Stimulated activated naive CD8-positive, alpha-beta T cell treated with anti-CD3 and anti-CD28 coated beads, Interleukin-15, amount 100 ng/mL, for 72 hours (primary cell): ENCODE measurements around the gene LMLN.
"Not testable (repeated sequence)": the region's sequence is repeated elsewhere in the genome, so short reads cannot be mapped to it uniquely, and the experiment has no call there.

Experiments
- ATAC-seq: fragments of 150-1000 bp; cut with Tn5 transposase; 2 replicates; pipeline ENCODE4 v1.10.0; 2021; ENCODE audit warnings: mild to moderate bottlenecking, moderate library complexity
- DNase-seq, 2 donors: peaks; one replicate each; pipeline ENCODE4 v3.0.0; 2021 to 2022
- H3K27ac Mint-ChIP-seq, 2 donors: one replicate each; pipeline ENCODE4 v1.8.0; 2022; ENCODE audit warnings: mild to moderate bottlenecking in 2 of 2, mixed read lengths in 2 of 2, moderate library complexity in 2 of 2
- H3K27me3 Mint-ChIP-seq: one replicate; pipeline ENCODE4 v1.8.0; 2022; ENCODE audit warnings: mixed read lengths
- H3K4me1 Mint-ChIP-seq: one replicate; pipeline ENCODE4 v1.8.0; 2022; ENCODE audit warnings: mild to moderate bottlenecking, mixed read lengths
- H3K4me3 Mint-ChIP-seq, 2 donors: one replicate each; pipeline ENCODE4 v1.8.0; 2022; ENCODE audit warnings: mild to moderate bottlenecking in 2 of 2, mixed read lengths in 2 of 2, moderate library complexity in 1 of 2
- H3K9me3 Mint-ChIP-seq, 2 donors: one replicate each; pipeline ENCODE4 v1.8.0; 2022; ENCODE audit warnings: mixed read lengths in 2 of 2

Gene LMLN

GRCh38 chr3:198030125-198030524, 70.1 kb downstream of the LMLN start:
- H3K27ac Mint-ChIP-seq = no peak overlapping the region
- no peak for DNase-seq
- ATAC-seq = no peak
- H3K4me3 Mint-ChIP-seq = no peak overlapping the region
- H3K9me3 Mint-ChIP-seq = no peaks in the 10 kb centered on the region
- no peaks in the 10 kb centered on the region for H3K27me3 Mint-ChIP-seq
- H3K4me1 Mint-ChIP-seq = no peaks in the 10 kb centered on the region

GRCh38 chr3:198030726-198031125, 70.7 kb downstream of the LMLN start:
- no peak for ATAC-seq
- no peaks in the 10 kb centered on the region for H3K4me1 Mint-ChIP-seq
- no peak overlapping the region for H3K4me3 Mint-ChIP-seq
- no peak overlapping the region for H3K27ac Mint-ChIP-seq
- H3K27me3 Mint-ChIP-seq = no peaks in the 10 kb centered on the region
- no peak for DNase-seq
- no peaks in the 10 kb centered on the region for H3K9me3 Mint-ChIP-seq

GRCh38 chr3:198032039-198032936, 72.3 kb downstream of the LMLN start:
- DNase-seq (no peak), ATAC-seq (no peak)
- Mint-ChIP-seq H3K27ac (peak overlapping the region in 1 of 2 donors; percentile 56), H3K4me1 (no peaks in the 10 kb centered on the region), H3K27me3 (no peaks in the 10 kb centered on the region), H3K9me3 (no peaks in the 10 kb centered on the region), H3K4me3 (no peak overlapping the region)

GRCh38 chr3:198043119-198043518, 83.1 kb downstream of the LMLN start:
- H3K9me3 Mint-ChIP-seq = peaks cover 0 to 8% of the 10 kb centered on the region in 2 donors
- DNase-seq (no peak), ATAC-seq (no peak)
- no peaks in the 10 kb centered on the region for H3K27me3 Mint-ChIP-seq
- H3K27ac Mint-ChIP-seq = no peak overlapping the region
- H3K4me3 Mint-ChIP-seq = no peak overlapping the region
- no peaks in the 10 kb centered on the region for H3K4me1 Mint-ChIP-seq

GRCh38 chr3:198046120-198046857, 86.3 kb downstream of the LMLN start:
- DNase-seq = no peak
- Mint-ChIP-seq H3K27me3 (peaks cover 3% of the 10 kb centered on the region), H3K9me3 (no peaks in the 10 kb centered on the region), H3K4me1 (no peaks in the 10 kb centered on the region), H3K4me3 (no peak overlapping the region), H3K27ac (no peak overlapping the region)
- ATAC-seq = no peak

- ATAC-seq = no peak
- H3K27ac Mint-ChIP-seq = no peak overlapping the region
- no peaks in the 10 kb centered on the region for H3K9me3 Mint-ChIP-seq
Measured at GRCh38 chr3:198048445-198048844, 88.4 kb downstream of the LMLN start.

GRCh38 chr3:198051836-198052235, 91.8 kb downstream of the LMLN start:
- Mint-ChIP-seq H3K4me3 (no peak overlapping the region), H3K27me3 (peaks cover 24% of the 10 kb centered on the region), H3K27ac (no peak overlapping the region), H3K4me1 (no peaks in the 10 kb centered on the region), H3K9me3 (no peaks in the 10 kb centered on the region)
- ATAC-seq (no peak), DNase-seq (no peak)

More at GRCh38 chr3:198048445-198048844, 88.4 kb downstream of the LMLN start:
- peaks cover 9% of the 10 kb centered on the region for H3K27me3 Mint-ChIP-seq
- no peaks in the 10 kb centered on the region for H3K4me1 Mint-ChIP-seq
- DNase-seq = no peak
- H3K4me3 Mint-ChIP-seq = no peak overlapping the region

GRCh38 chr3:198053462-198053861, 93.4 kb downstream of the LMLN start:
- ATAC-seq, H3K4me1 Mint-ChIP-seq, H3K27ac Mint-ChIP-seq, H3K4me3 Mint-ChIP-seq, DNase-seq, H3K9me3 Mint-ChIP-seq: not testable (repeated sequence)
- H3K27me3 Mint-ChIP-seq = peaks cover 33% of the 10 kb centered on the region

- no peaks in the 10 kb centered on the region for H3K4me1 Mint-ChIP-seq
- H3K4me3 Mint-ChIP-seq = no peak overlapping the region
- no peak overlapping the region for H3K27ac Mint-ChIP-seq
- no peak for DNase-seq
- no peaks in the 10 kb centered on the region for H3K9me3 Mint-ChIP-seq
- H3K27me3 Mint-ChIP-seq = peaks cover 21% of the 10 kb centered on the region
- no peak for ATAC-seq
Measured at GRCh38 chr3:198061119-198062067, 101.4 kb downstream of the LMLN start.

GRCh38 chr3:198062068-198062465, 102.0 kb downstream of the LMLN start:
- no peaks in the 10 kb centered on the region for H3K9me3 Mint-ChIP-seq
- no peak overlapping the region for H3K27ac Mint-ChIP-seq
- H3K27me3 Mint-ChIP-seq = peaks cover 16% of the 10 kb centered on the region
- DNase-seq = no peak
- no peak overlapping the region for H3K4me3 Mint-ChIP-seq
- H3K4me1 Mint-ChIP-seq = no peaks in the 10 kb centered on the region
- no peak for ATAC-seq

GRCh38 chr3:198064420-198064819, 104.4 kb downstream of the LMLN start:
- no peak for DNase-seq
- H3K4me3 Mint-ChIP-seq = no peak overlapping the region
- ATAC-seq = no peak
- no peaks in the 10 kb centered on the region for H3K4me1 Mint-ChIP-seq
- no peaks in the 10 kb centered on the region for H3K27me3 Mint-ChIP-seq
- no peak overlapping the region for H3K27ac Mint-ChIP-seq
- no peaks in the 10 kb centered on the region for H3K9me3 Mint-ChIP-seq

- DNase-seq = no peak
- H3K27ac Mint-ChIP-seq = no peak overlapping the region
- H3K27me3 Mint-ChIP-seq = no peaks in the 10 kb centered on the region
- no peak overlapping the region for H3K4me3 Mint-ChIP-seq
- no peaks in the 10 kb centered on the region for H3K9me3 Mint-ChIP-seq
- H3K4me1 Mint-ChIP-seq = peaks cover under 1% of the 10 kb centered on the region
- ATAC-seq = no peak
Measured at GRCh38 chr3:198065897-198066296, 105.9 kb downstream of the LMLN start.

- H3K9me3 Mint-ChIP-seq = no peaks in the 10 kb centered on the region
- ATAC-seq (no peak), DNase-seq (no peak)
- H3K27ac Mint-ChIP-seq = no peak overlapping the region
- peaks cover 15% of the 10 kb centered on the region for H3K4me1 Mint-ChIP-seq
- H3K4me3 Mint-ChIP-seq = no peak overlapping the region
- no peaks in the 10 kb centered on the region for H3K27me3 Mint-ChIP-seq
Measured at GRCh38 chr3:198067416-198067815, 107.4 kb downstream of the LMLN start.

- no peak for ATAC-seq
Measured at GRCh38 chr3:198070871-198071270, 110.9 kb downstream of the LMLN start.

GRCh38 chr3:198071602-198072287, 111.7 kb downstream of the LMLN start:
- H3K9me3 Mint-ChIP-seq = no peaks in the 10 kb centered on the region
- peaks cover 31% of the 10 kb centered on the region for H3K4me1 Mint-ChIP-seq
- H3K4me3 Mint-ChIP-seq = peak overlapping the region in 1 of 2 donors; percentile 49
- ATAC-seq (peak; percentile 100), DNase-seq (peak; percentile 59 to 77)
- H3K27me3 Mint-ChIP-seq = peaks cover 16% of the 10 kb centered on the region
- H3K27ac Mint-ChIP-seq = peak overlapping the region in 1 of 2 donors; percentile 94

More at GRCh38 chr3:198070871-198071270, 110.9 kb downstream of the LMLN start:
- no peak overlapping the region for H3K27ac Mint-ChIP-seq
- DNase-seq = no peak
- no peak overlapping the region for H3K4me3 Mint-ChIP-seq
- peaks cover 23% of the 10 kb centered on the region for H3K4me1 Mint-ChIP-seq
- no peaks in the 10 kb centered on the region for H3K9me3 Mint-ChIP-seq
- peaks cover 7% of the 10 kb centered on the region for H3K27me3 Mint-ChIP-seq
